AG04450 (cell line): Measurements from ENCODE around the gene SPTLC2. TPM values are rescaled to one million over a fixed set of nuclear protein-coding genes. Genes with fewer than 3 reads are reported as not detected.
"Not testable (repeated sequence)": the region's sequence is repeated elsewhere in the genome, so short reads cannot be mapped to it uniquely, and the experiment has no call there.

Experiments used
- CTCF ChIA-PET: fragments of 300-600, 350-600 bp; formaldehyde crosslinking; extraction: SDS; loops from one replicate; lab custom pipeline; 2022; ENCODE audit warnings: antibody characterized with exemption, inconsistent platforms; lab: Charles Lee
- POLR2A ChIA-PET: fragments of 350-600 bp; formaldehyde crosslinking; extraction: SDS; loops from one replicate; lab custom pipeline; 2021; ENCODE audit warnings: antibody characterized with exemption, inconsistent platforms; lab: Yijun Ruan, JAX
- DNase-seq: peaks from one replicate; pipeline ENCODE4 v3.0.0-alpha.2; 2011; ENCODE audit warnings: low read depth, low spot score
- H3K27ac ChIP-seq: one replicate; pipeline ENCODE4 v1.5.1; 2012; ENCODE audit warnings: low read depth, low read length, control low read depth
- H3K27me3 ChIP-seq: one replicate; pipeline ENCODE4 v1.6.0; 2012; ENCODE audit warnings: low read length; ENCODE audit not compliant: control insufficient read depth, insufficient read depth
- H3K4me3 ChIP-seq: 2 replicates; pipeline ENCODE4 v1.5.1; 2011; ENCODE audit warnings: mild to moderate bottlenecking, low read depth, low read length, control low read depth
- H3K9me3 ChIP-seq: 2 replicates; pipeline ENCODE4 v1.5.1; 2012; ENCODE audit warnings: low read length; ENCODE audit not compliant: control insufficient read depth, insufficient read depth
- CTCF ChIP-seq: IDR thresholded peaks from 2 replicates; pipeline ENCODE4 v1.5.1; 2011; ENCODE audit warnings: low read depth, low read length, control low read depth, inconsistent platforms
- polyA plus RNA-seq: library from polyadenylated mRNA; depleted of rRNA; stranded (reverse); fragments of >200 nt; gene quantifications from 2 replicates; pipeline ENCODE4 v1.2.3, GENCODE V29; 2011

The SPTLC2 gene
- polyA plus RNA-seq, 1 experiment = 41.3 TPM

- ChIA-PET CTCF (interaction anchor here (0.7 to 1.4 kb wide), 2 partner anchors 9 to 861 kb away, joined by 5 to 9 read pairs; no protein-coding TSS in a partner anchor), POLR2A (no interaction called here)
- DNase-seq = no peak
- H3K27me3 ChIP-seq = no peaks in the 10 kb centered on the region
- H3K27ac ChIP-seq = no peak overlapping the region
- H3K9me3 ChIP-seq = no peaks in the 10 kb centered on the region
- H3K4me3 ChIP-seq = no peak overlapping the region
- TF ChIP-seq CTCF = no peak
These were observed 74.5 kb downstream of the SPTLC2 start for GRCh38 chr14:77541905-77542304.

- H3K27me3 ChIP-seq, H3K27ac ChIP-seq, H3K9me3 ChIP-seq, POLR2A ChIA-PET, DNase-seq, CTCF ChIA-PET, H3K4me3 ChIP-seq: not testable (repeated sequence)
These were observed 79.5 kb downstream of the SPTLC2 start for GRCh38 chr14:77536951-77537350.

- no peak overlapping the region for H3K27ac ChIP-seq
- no peak for DNase-seq
- CTCF ChIA-PET = no interaction called here
- no peak for TF ChIP-seq CTCF
- no peaks in the 10 kb centered on the region for H3K9me3 ChIP-seq
- no peaks in the 10 kb centered on the region for H3K27me3 ChIP-seq
- POLR2A ChIA-PET = no interaction called here
- no peak overlapping the region for H3K4me3 ChIP-seq
These were observed 85.4 kb downstream of the SPTLC2 start for GRCh38 chr14:77531071-77531470.

GRCh38 chr14:77529963-77530362 is 86.5 kb downstream of the SPTLC2 start:
- H3K4me3 ChIP-seq = no peak overlapping the region
- H3K27ac ChIP-seq = no peak overlapping the region
- CTCF ChIA-PET = interaction anchor here (0.8 to 2.5 kb wide), 2 partner anchors 24 to 71 kb away, joined by 3 to 7 read pairs; no protein-coding TSS in a partner anchor
- DNase-seq = no peak
- H3K27me3 ChIP-seq = no peaks in the 10 kb centered on the region
- POLR2A ChIA-PET = no interaction called here
- TF ChIP-seq CTCF = no peak
- no peaks in the 10 kb centered on the region for H3K9me3 ChIP-seq

GRCh38 chr14:77529213-77529612 is 87.2 kb downstream of the SPTLC2 start:
- ChIA-PET CTCF (interaction anchor here (2.5 kb wide), 1 partner anchor 70 kb away, joined by 7 read pairs; no protein-coding TSS in a partner anchor), POLR2A (no interaction called here)
- Histone ChIP-seq H3K9me3 (no peaks in the 10 kb centered on the region), H3K27me3 (no peaks in the 10 kb centered on the region), H3K27ac (no peak overlapping the region), H3K4me3 (no peak overlapping the region)
- peak; percentile 23 for DNase-seq
- TF ChIP-seq CTCF = no peak

GRCh38 chr14:77528701-77529100 is 87.7 kb downstream of the SPTLC2 start:
- H3K9me3 ChIP-seq, DNase-seq, H3K27ac ChIP-seq, H3K4me3 ChIP-seq, H3K27me3 ChIP-seq, POLR2A ChIA-PET: not testable (repeated sequence)
- CTCF ChIA-PET = interaction anchor here (2.5 kb wide), 1 partner anchor 69 kb away, joined by 7 read pairs; no protein-coding TSS in a partner anchor
